ENCODE results near the gene MTHFSD. TPM values are rescaled to one million over a fixed set of nuclear protein-coding genes. Genes with fewer than 3 reads are reported as not detected.
A peak's percentile ranks its signal among the peaks of the same experiment; 100 is the strongest.

Gene MTHFSD
- polyA plus RNA-seq, 1 donor from 2014 or later, result 25.0 TPM

DNA sequence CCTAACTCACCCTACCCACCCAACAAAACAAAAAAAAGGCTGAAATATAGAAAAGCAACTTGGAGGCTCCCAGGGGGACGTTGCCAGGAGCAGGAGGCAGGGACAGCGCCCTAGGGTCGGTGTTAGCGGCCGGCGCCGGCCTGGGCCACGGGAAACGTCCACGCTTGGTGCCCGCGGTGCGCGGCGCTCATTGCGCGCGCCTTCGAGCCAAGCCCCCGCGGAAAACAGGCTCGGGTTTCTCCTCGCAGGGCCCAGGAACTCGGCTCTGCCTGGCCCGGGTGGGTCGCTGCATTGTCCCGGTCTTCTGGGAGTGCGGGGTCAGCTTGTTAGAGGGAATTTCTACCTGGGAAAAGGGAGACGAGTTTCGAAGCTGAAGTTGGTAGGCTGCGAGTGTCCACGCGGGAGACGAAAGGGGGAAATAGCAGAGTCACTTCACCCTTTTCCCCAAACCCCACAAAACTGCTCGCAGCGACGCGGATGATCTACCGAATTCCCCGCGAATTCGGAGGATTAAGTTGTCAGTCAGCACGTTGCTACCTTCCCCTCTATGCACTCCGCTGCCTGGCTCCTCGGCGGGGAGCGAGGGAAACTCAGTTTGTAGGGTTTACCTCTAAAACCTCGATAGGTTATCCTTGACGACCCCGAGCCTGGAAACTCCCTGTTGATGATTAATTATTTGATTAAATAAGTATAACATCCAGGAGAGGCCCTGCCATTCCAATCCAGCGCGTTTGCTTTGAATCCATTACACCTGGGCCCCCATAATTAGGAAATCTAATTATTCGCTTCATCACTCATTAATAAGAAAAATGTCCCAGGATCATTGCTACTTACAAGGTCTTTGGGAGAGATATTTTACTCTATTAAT is 10.8 kb upstream of the MTHFSD start:
- H3K27ac ChIP-seq (ENCODE audit: low read length), result no peak overlapping the region
- H2AFZ ChIP-seq (ENCODE audit: low read depth, low read length), result no peak overlapping the region
- no peaks in the 10 kb centered on the region for H3K79me2 ChIP-seq (replicated peaks; ENCODE audit: insufficient read depth, low read length)
- peaks cover 68% of the 10 kb centered on the region for H3K27me3 ChIP-seq (ENCODE audit: insufficient read depth, low read depth, low read length)
- H3K4me3 ChIP-seq (ENCODE audit: low read length), result no peak overlapping the region
- no peaks in the 10 kb centered on the region for H3K9me3 ChIP-seq (ENCODE audit: low read length)
- no peak overlapping the region for H3K9ac ChIP-seq (ENCODE audit: low read length)
- no peaks in the 10 kb centered on the region for H3F3A ChIP-seq (ENCODE audit: insufficient read depth, low read length, poor library complexity, severe bottlenecking)
- H3K9me2 ChIP-seq (ENCODE audit: insufficient read depth, low read length), result no peaks in the 10 kb centered on the region
- H3K36me3 ChIP-seq (ENCODE audit: insufficient read depth, low read length), result no peaks in the 10 kb centered on the region
- H3K4me2 ChIP-seq (ENCODE audit: low read length), result no peak overlapping the region
- TF ChIP-seq MXI1 (conservative IDR thresholded peaks at IDR 0.05; ENCODE audit: poor library complexity, severe bottlenecking) (no peak), TAF1 (IDR thresholded peaks at IDR 0.05; ENCODE audit: low read depth) (no peak), POLR2AphosphoS5 (IDR thresholded peaks at IDR 0.05) (no peak), RAD21 (conservative IDR thresholded peaks at IDR 0.05) (no peak), SMC3 (conservative IDR thresholded peaks at IDR 0.05; ENCODE audit: poor library complexity) (no peak), CTCF (IDR thresholded peaks at IDR 0.05; ENCODE audit: poor library complexity, severe bottlenecking) (no peak), EP300 (conservative IDR thresholded peaks at IDR 0.05; ENCODE audit: poor library complexity, severe bottlenecking) (no peak), REST (IDR thresholded peaks at IDR 0.05; ENCODE audit: borderline replicate concordance) (no peak), EZH2 (IDR thresholded peaks at IDR 0.05; ENCODE audit: borderline replicate concordance, insufficient read depth, low read length, poor library complexity, severe bottlenecking) (peak; percentile 96)
- H4K20me1 ChIP-seq (ENCODE audit: insufficient read depth), result no peaks in the 10 kb centered on the region

- Histone ChIP-seq H3K4me2 (ENCODE audit: low read length) (no peak overlapping the region), H3F3A (ENCODE audit: insufficient read depth, low read length, poor library complexity, severe bottlenecking) (no peaks in the 10 kb centered on the region), H3K9ac (ENCODE audit: low read length) (no peak overlapping the region), H3K4me3 (ENCODE audit: low read length) (no peak overlapping the region), H3K79me2 (replicated peaks; ENCODE audit: insufficient read depth, low read length) (no peaks in the 10 kb centered on the region), H3K9me2 (ENCODE audit: insufficient read depth, low read length) (no peaks in the 10 kb centered on the region), H3K27ac (ENCODE audit: low read length) (no peak overlapping the region), H3K9me3 (ENCODE audit: low read length) (no peaks in the 10 kb centered on the region), H3K36me3 (ENCODE audit: insufficient read depth, low read length) (no peaks in the 10 kb centered on the region), H4K20me1 (ENCODE audit: insufficient read depth) (no peaks in the 10 kb centered on the region), H3K27me3 (ENCODE audit: insufficient read depth, low read depth, low read length) (peaks cover 61% of the 10 kb centered on the region), H2AFZ (ENCODE audit: low read depth, low read length) (no peak overlapping the region)
- TF ChIP-seq EZH2 (IDR thresholded peaks at IDR 0.05; ENCODE audit: borderline replicate concordance, insufficient read depth, low read length, poor library complexity, severe bottlenecking) (no peak), EP300 (conservative IDR thresholded peaks at IDR 0.05; ENCODE audit: poor library complexity, severe bottlenecking) (no peak), REST (IDR thresholded peaks at IDR 0.05; ENCODE audit: borderline replicate concordance) (no peak), MXI1 (conservative IDR thresholded peaks at IDR 0.05; ENCODE audit: poor library complexity, severe bottlenecking) (no peak), POLR2AphosphoS5 (IDR thresholded peaks at IDR 0.05) (no peak), TAF1 (IDR thresholded peaks at IDR 0.05; ENCODE audit: low read depth) (no peak)
Observed at GRCh38 chr16:86565181-86565631, 10.2 kb upstream of the MTHFSD start.
